HEK293 (cell line): ENCODE measurements around the gene EXOC2.

Experiments
- GLIS2 ChIP-seq: fragments of 450-650 bp; formaldehyde crosslinking; IDR thresholded peaks from 2 replicates; pipeline ENCODE4 v1.5.1; 2016; ENCODE audit warnings: missing biosample characterization, missing genetic modification characterization
- MZF1 ChIP-seq: fragments of 450-650 bp; formaldehyde crosslinking; IDR thresholded peaks from 2 replicates; pipeline ENCODE4 v1.5.1; 2017; ENCODE audit warnings: missing biosample characterization, missing genetic modification characterization, borderline replicate concordance
- PATZ1 ChIP-seq: fragments of 450-650 bp; formaldehyde crosslinking; IDR thresholded peaks from 2 replicates; pipeline ENCODE4 v1.5.1; 2016; ENCODE audit warnings: missing biosample characterization, missing genetic modification characterization
- PRDM6 ChIP-seq: fragments of 450-650 bp; formaldehyde crosslinking; IDR thresholded peaks from 2 replicates; pipeline ENCODE4 v1.5.1; 2017; ENCODE audit warnings: missing biosample characterization, missing genetic modification characterization
- TSHZ1 ChIP-seq: fragments of 450-650 bp; formaldehyde crosslinking; IDR thresholded peaks from 2 replicates; pipeline ENCODE4 v1.5.1; 2016; ENCODE audit warnings: missing biosample characterization, missing genetic modification characterization, borderline replicate concordance
- YY1 ChIP-seq: fragments of 450-650 bp; formaldehyde crosslinking; IDR thresholded peaks from 2 replicates; pipeline ENCODE4 v1.5.1; 2018; ENCODE audit warnings: missing biosample characterization, missing genetic modification characterization
- ZBTB26 ChIP-seq: fragments of 450-650 bp; formaldehyde crosslinking; optimal IDR thresholded peaks from 2 replicates; pipeline ENCODE3; 2016; ENCODE audit warnings: missing biosample characterization, mild to moderate bottlenecking, missing genetic modification characterization
- ZBTB8A ChIP-seq: fragments of 450-650 bp; formaldehyde crosslinking; IDR thresholded peaks from 2 replicates; pipeline ENCODE4 v1.5.1; 2016; ENCODE audit warnings: missing biosample characterization, missing genetic modification characterization
- ZNF148 ChIP-seq: fragments of 450-650 bp; formaldehyde crosslinking; IDR thresholded peaks from 2 replicates; pipeline ENCODE4 v1.5.0; 2017; ENCODE audit warnings: missing biosample characterization, missing genetic modification characterization, borderline replicate concordance
- ZNF16 ChIP-seq: fragments of 450-650 bp; formaldehyde crosslinking; IDR thresholded peaks from 2 replicates; pipeline ENCODE4 v1.5.1; 2016; ENCODE audit warnings: low read depth, missing biosample characterization, missing genetic modification characterization
- ZNF280D ChIP-seq: fragments of 450-650 bp; formaldehyde crosslinking; IDR thresholded peaks from 2 replicates; pipeline ENCODE4 v1.5.1; 2016; ENCODE audit warnings: missing biosample characterization, missing genetic modification characterization
- ZNF362 ChIP-seq: fragments of 450-650 bp; formaldehyde crosslinking; IDR thresholded peaks from 2 replicates; pipeline ENCODE4 v1.5.1; 2016; ENCODE audit warnings: missing biosample characterization, missing genetic modification characterization
- ZNF423 ChIP-seq: fragments of 450-650 bp; formaldehyde crosslinking; IDR thresholded peaks from 2 replicates; pipeline ENCODE4 v1.5.1; 2016; ENCODE audit warnings: missing biosample characterization, missing genetic modification characterization
- ZNF623 ChIP-seq: fragments of 450-650 bp; formaldehyde crosslinking; IDR thresholded peaks from 2 replicates; pipeline ENCODE4 v1.5.1; 2016; ENCODE audit warnings: missing biosample characterization, missing genetic modification characterization
- ZNF624 ChIP-seq: fragments of 450-650 bp; formaldehyde crosslinking; IDR thresholded peaks from 2 replicates; pipeline ENCODE4 v1.5.1; 2017; ENCODE audit warnings: missing biosample characterization, missing genetic modification characterization
- ZNF677 ChIP-seq: fragments of 450-650 bp; IDR thresholded peaks from 2 replicates; pipeline ENCODE4 v1.5.0; 2018; ENCODE audit warnings: missing biosample characterization, mild to moderate bottlenecking, missing genetic modification characterization, moderate library complexity
- ZSCAN4 ChIP-seq: fragments of 450-650 bp; formaldehyde crosslinking; IDR thresholded peaks from 2 replicates; pipeline ENCODE4 v1.5.1; 2017; ENCODE audit warnings: missing biosample characterization, missing genetic modification characterization
- ZSCAN5A ChIP-seq: fragments of 450-650 bp; formaldehyde crosslinking; IDR thresholded peaks from 2 replicates; pipeline ENCODE4 v1.5.1; 2016; ENCODE audit warnings: missing biosample characterization, missing genetic modification characterization

The EXOC2 gene

GRCh38 chr6:683742-684440 is 9.0 kb downstream of the EXOC2 start (continued):
- no peak for TF ChIP-seq ZNF362 (tag by site-specific recombination)
- peak; percentile 71 for TF ChIP-seq ZBTB8A (tag by site-specific recombination)
- peak; percentile 91 for TF ChIP-seq TSHZ1
- no peak for TF ChIP-seq ZNF624 (tag by site-specific recombination)
- peak; percentile 94 for TF ChIP-seq MZF1 (tag by site-specific recombination)
- no peak; the same call in 1 of the 2 replicates for TF ChIP-seq YY1
- TF ChIP-seq ZSCAN5A = 0 out of 2 replicates have a peak, but pooled peaks have one; percentile 57
- no peak for TF ChIP-seq ZNF148 (tag by site-specific recombination)
- TF ChIP-seq PRDM6 = peak; percentile 64
- no peak for TF ChIP-seq ZNF677
- 0 out of 2 replicates have a peak, but pooled peaks have one; percentile 10 for TF ChIP-seq ZNF623 (tag by site-specific recombination)
- TF ChIP-seq ZNF280D (tag by site-specific recombination) = 0 out of 2 replicates have a peak, but pooled peaks have one; percentile 23
- peak; percentile 94 for TF ChIP-seq PATZ1 (tag by site-specific recombination)
- TF ChIP-seq ZNF16 = no peak
- no peak for TF ChIP-seq ZBTB26 (tag by site-specific recombination)
- TF ChIP-seq GLIS2 = no peak
- peak; percentile 69; the same call in 1 of the 2 replicates for TF ChIP-seq ZNF423 (tag by site-specific recombination)
- TF ChIP-seq ZSCAN4 (tag by site-specific recombination) = peak; percentile 61
